SIG-M5 treated with dmso at 0.1 percent for 504 hours (cell line): ENCODE measurements around the gene SMO.
A peak's percentile ranks its signal among the peaks of the same experiment; 100 is the strongest.
"Not testable (repeated sequence)": the region's sequence is repeated elsewhere in the genome, so short reads cannot be mapped to it uniquely, and the experiment has no call there.

Experiments
- DNase-seq: peaks from one replicate; lab custom pipeline; 2025; ENCODE audit not compliant: unreplicated experiment; lab: John Stamatoyannopoulos, UW

Gene SMO

DNA sequence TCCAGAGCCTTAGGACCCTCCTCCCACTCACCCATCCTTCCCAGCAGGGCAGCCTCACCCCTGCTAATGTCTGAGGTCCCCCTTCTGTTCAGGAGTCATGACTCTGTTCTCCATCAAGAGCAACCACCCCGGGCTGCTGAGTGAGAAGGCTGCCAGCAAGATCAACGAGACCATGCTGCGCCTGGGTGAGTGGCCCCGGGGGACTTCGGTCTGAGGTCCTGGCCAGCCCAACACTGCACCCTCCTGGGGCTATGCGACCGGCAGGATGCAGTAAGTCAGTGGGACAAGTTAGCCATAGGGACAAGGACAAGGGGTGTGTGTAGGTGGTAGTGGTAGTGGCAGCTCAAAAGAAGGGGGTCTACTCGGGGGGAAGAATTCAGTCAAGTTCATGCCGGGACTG lies 20.2 kb downstream of the SMO start:
- no peak for DNase-seq

DNA sequence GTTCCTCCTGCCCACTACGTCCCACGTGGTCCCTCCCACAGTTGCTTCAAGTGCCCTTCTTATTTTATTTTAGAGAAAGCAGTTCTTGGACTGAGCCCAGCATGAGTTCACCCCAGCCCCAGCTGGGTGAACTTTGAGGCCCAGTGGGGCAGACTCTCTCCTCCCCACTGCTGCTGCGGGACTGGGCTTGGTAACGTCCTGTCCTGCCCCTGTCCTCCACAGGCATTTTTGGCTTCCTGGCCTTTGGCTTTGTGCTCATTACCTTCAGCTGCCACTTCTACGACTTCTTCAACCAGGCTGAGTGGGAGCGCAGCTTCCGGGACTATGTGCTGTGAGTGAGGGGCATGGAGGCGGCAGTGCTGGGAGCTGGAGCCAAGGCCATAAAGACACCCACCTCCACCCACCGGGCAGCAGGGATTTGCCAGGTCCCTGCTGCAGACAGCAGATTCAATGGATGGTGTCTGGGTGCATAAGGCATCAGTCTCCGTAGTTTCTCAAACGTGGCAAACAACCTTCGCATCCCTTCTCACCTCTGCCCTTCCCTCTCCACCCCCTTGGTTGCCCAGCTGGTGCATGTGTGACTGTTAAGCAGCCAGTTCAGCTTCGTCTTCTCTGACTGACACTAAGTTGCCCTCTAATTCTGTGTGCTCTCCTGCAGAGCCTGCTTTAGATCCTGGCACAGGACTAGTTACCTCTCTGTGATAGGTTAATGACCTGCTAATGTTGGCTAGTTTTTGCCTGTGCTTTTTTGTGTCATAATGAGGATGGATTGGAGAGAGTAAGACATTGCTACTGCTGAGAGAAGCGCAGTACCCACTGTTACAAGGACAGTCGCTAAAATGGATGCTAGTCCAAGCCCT lies 20.9 kb downstream of the SMO start:
- no peak for DNase-seq

DNA sequence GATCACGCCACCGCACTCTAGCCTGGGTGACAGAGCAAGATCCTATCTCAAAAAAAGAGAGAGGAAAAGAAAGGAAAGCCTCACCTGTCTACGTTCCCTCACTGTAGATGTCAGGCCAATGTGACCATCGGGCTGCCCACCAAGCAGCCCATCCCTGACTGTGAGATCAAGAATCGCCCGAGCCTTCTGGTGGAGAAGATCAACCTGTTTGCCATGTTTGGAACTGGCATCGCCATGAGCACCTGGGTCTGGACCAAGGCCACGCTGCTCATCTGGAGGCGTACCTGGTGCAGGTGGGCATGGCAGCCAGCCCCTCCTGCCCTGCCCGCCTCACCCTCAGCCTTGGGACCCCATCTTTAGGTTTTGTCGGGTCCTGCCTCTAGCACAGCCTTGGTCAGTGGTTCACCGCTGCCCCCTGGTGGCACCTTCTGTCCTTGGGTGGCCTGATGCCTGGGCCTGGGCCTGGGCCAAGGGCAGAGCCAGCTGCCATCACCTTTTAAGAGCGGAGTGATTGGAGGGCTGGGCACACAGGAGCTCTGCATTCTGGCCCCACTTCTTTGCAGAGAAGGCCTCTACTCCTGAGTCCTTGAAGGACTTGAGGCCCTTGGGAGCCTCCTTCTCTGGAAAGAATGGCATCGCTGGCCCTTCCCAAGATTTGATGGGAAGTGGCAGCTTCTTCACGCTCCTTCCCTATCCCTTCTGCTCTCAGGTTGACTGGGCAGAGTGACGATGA lies 22.0 kb downstream of the SMO start:
- peak; percentile 31 for DNase-seq

DNA sequence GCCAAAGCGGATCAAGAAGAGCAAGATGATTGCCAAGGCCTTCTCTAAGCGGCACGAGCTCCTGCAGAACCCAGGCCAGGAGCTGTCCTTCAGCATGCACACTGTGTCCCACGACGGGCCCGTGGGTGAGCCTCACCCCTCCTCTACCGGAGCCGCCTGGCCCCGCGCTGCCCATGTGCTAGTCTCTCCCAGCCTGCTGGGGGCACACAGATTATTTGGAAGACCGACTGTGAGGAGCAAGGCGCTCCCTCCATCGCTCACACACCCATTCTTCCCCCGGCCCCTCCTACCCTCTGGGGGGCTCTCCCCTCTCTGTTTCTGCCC lies 22.5 kb downstream of the SMO start:
- no peak for DNase-seq

DNA sequence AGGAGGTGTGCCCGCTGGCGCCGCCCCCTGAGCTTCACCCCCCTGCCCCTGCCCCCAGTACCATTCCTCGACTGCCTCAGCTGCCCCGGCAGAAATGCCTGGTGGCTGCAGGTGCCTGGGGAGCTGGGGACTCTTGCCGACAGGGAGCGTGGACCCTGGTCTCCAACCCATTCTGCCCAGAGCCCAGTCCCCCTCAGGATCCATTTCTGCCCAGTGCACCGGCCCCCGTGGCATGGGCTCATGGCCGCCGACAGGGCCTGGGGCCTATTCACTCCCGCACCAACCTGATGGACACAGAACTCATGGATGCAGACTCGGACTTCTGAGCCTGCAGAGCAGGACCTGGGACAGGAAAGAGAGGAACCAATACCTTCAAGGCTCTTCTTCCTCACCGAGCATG lies 23.7 kb downstream of the SMO start:
- DNase-seq: no peak

DNA sequence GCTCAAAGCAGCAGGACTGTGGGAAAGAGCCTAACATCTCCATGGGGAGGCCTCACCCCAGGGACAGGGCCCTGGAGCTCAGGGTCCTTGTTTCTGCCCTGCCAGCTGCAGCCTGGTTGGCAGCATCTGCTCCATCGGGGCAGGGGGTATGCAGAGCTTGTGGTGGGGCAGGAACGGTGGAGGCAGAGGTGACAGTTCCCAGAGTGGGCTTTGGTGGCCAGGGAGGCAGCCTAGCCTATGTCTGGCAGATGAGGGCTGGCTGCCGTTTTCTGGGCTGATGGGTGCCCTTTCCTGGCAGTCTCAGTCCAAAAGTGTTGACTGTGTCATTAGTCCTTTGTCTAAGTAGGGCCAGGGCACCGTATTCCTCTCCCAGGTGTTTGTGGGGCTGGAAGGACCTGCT lies 24.2 kb downstream of the SMO start:
- DNase-seq: no peak

DNA sequence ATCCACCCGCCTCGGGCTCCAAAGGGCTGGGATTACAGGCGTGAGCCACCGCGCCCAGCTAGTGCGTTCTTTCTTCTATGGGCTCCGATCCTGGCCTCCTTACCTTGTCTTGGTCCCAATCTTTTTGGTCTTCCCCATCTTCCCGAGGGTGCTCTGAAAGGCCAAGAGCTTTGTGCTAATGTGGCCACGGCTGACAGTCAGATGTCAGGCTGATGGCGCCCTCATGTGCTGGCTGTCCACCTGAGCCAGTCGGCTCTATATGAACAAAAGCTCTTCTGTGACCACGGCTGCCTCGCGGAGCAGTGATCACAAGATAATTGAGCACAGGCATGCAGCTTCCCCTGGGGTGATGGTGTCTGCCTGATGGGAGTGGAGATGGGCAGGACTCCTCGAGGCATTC lies 25.4 kb downstream of the SMO start:
- peak; percentile 29 for DNase-seq

DNA sequence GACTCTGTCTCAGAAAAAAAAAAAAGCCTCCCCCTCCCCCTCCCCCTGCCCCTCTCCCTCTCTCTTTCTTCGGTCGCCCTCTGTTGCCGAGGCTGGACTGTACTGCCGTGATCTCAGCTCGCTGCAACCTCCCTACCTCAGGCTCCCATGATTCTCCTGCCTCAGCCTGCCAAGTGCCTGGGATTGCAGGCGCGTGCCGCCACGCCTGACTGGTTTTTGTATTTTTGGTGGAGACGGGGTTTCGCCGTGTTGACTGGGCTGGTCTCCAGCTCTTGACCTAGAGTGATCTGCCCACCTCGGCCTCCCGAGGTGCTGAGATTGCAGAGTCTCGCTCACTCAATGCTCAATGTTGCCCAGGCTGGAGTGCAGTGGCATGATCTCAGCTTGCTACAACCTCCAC lies 27.3 kb downstream of the SMO start:
- DNase-seq: not testable (repeated sequence)

DNA sequence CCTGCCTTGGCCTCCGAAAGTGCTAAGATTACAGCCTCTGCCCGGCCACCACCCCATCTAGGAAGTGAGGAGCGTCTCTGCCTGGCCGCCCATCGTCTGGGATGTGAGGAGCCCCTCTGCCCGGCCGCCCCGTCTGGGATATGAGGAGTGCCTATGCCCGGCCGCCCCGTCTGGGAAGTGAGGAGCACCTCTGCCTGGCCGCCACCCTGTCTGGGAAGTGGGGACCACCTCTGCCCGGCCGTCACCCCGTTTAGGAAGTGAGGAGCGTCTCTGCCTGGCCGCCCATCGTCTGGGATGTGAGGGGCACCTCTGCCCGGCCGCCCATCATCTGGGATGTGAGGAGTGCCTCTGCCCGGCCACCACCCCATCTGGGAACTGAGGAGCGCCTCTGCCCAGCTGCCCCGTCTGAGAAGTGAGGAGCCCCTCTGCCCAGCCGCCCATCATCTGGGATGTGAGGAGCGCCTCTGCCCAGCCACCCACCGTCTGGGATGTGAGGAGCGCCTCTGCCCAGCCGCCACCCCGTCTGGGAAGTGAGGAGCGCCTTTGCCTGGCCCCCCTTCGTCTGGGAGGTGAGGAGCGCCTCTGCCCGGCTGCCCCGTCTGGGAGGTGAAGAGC lies 27.8 kb downstream of the SMO start:
- DNase-seq: not testable (repeated sequence)

DNA sequence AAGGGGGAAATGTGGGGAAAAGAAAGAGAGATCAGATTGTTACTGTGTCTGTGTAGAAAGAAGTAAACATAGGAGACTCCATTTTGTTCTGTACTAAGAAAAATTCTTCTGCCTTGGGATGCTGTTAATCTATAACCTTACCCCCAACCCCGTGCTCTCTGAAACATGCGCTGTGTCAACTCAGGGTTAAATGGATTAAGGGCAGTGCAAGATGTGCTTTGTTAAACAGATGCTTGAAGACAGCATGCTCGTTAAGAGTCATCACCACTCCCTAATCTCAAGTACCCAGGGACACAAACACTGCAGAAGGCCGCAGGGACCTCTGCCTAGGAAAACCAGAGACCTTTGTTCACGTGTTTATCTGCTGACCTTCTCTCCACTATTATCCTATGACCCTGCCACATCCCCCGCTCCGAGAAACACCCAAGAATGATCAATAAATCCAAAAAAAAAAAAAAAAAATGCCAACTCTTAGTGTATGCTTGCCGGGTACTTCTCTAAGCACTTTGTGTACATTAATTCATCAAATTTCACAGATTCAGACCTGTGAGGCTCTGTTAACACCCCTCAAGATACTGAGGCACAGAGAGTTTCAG lies 28.5 kb downstream of the SMO start:
- DNase-seq: not testable (repeated sequence)

DNA sequence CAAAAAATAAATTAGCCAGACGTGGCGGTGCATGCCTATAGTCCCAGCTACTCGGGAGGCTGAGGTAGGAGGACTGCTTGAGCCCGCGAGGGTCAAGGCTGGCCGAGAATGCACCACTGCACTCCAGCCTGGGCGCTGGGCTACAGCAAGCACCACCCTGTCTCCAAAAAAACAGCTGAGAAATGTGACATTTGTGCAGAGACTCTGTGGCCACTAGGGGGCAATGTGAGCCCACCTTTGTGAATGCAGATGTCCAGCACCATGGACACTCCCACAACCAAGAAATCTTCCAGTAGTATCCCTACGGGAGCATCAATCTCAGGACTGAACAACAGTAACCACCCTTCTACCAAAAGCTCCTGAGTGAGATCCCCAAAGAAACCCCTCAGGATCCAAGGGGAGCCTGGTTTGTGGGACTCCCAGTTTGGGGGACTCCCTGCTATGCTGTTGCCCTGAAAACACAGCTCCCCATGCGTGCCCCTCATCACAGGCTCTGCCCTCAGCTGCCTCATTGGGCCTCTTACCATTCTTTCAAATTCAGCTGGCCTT lies 30.2 kb downstream of the SMO start:
- peak; percentile 53 for DNase-seq

DNA sequence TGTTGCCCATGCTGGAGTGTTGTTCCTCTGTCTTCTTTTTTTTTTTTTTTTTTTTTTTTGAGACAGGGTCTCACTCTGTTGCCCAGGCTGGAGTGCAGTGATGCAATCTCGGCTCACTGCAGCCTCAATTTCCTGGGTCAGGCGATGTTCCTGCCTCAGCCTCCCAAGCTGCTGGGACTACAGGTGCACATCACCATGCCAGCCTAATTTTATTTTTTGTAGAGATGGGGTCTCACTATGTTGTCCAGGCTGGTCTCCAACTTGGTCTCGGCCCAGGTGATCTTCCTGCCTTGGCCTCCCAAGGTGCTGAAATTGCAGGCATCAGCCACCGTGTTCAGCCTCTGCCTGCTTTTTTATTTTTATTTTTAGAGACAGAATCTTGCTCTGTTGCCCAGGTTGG lies 30.7 kb downstream of the SMO start:
- DNase-seq: not testable (repeated sequence)

DNA sequence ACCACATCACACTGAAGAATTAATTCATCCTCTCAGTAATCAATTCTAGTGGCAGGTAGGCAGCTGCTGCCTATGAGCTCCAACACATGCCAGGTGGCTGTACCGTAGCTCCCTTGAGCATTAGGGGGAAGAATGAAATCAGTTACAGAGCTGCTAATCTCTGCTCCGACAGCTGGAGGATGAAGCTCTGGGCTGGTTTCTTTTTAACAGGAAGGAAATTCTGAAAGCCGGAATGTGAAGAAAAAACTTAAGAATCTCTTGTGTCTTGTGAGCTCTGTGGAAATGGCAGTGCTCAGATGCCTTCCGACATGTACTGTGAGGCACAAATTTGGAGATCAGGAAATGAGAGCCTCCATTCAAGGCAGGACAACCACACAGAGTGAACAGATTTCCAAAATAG lies 33.6 kb downstream of the SMO start:
- DNase-seq: no peak

DNA sequence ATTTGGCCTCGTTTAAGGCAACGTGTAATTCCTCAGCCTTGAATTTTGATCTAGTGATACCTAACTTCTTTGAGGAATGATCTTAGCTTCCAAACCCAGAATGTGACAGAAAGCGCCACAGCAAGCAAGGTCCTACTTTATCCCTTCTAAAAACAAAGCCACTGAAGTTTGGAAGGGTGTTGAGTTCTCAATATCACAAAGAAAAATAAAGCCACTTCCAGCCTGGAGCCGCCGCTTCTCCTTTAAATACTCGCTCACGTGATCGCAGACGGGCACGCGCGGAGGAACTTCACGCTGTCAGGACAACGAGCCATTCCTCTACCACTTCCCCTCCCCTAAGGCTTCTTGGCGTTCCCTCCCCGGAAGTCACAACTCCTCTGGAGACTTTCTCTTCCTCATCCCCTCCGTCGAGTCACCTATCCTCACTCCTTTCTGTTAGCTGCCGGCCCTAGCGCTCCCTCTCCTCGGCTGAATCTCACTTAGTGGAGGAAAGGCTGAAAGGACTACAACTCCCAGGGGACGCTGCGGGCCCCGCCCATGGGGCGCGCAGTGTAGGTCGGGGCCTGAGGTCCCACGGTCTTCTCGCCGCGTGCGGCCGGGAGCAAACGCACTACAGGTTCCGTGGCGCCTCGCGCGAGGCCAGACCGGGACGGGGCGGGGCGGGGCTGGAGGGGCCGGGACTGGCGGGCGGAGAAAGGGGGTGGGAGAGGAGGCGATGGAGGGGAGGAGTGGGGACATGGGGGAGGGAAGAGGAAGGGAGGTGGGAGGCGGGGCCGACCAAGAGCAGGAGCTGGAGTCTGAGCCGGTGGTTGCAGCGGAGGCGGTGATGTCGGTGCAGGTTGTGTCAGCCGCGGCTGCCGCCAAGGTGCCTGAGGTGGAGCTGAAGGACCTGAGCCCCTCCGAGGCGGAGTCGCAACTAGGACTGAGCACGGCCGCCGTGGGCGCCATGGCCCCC lies 36.1 kb downstream of the SMO start, which contains the start of gene AHCYL2:
Gene AHCYL2, plus strand, starts transcription at position 780 of the 955 bp plus-strand sequence.
- peak; percentile 99 for DNase-seq

DNA sequence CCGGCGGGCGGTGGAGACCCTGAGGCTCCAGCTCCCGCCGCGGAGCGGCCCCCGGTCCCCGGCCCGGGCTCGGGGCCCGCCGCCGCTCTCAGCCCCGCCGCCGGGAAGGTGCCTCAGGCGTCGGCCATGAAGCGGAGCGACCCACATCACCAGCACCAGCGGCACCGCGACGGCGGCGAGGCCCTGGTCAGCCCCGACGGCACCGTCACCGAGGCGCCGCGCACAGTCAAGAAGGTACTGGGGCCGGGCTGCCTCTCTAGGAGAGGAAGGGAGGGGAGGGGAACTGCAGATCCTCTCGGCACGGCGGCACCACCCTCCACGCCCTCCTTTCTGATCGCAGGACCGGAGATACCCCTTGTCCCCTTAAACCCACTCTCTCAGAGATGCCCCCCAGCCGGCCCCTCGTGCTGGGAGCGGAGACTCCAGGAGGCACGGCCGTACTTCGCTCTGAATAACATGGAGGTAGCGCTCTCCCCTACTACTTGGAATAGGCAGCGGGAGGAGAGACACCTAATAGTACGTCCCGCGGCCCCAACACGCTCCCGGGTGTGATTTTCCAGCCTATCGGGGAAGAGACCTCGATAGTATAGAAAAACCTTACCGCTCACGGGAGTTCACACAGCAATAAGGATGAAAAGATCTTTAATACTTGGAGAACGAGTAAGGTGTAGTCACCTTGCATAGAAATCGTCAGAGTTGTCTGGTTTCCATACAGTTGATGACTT lies 36.9 kb downstream of the SMO start:
- peak; percentile 53 for DNase-seq

DNA sequence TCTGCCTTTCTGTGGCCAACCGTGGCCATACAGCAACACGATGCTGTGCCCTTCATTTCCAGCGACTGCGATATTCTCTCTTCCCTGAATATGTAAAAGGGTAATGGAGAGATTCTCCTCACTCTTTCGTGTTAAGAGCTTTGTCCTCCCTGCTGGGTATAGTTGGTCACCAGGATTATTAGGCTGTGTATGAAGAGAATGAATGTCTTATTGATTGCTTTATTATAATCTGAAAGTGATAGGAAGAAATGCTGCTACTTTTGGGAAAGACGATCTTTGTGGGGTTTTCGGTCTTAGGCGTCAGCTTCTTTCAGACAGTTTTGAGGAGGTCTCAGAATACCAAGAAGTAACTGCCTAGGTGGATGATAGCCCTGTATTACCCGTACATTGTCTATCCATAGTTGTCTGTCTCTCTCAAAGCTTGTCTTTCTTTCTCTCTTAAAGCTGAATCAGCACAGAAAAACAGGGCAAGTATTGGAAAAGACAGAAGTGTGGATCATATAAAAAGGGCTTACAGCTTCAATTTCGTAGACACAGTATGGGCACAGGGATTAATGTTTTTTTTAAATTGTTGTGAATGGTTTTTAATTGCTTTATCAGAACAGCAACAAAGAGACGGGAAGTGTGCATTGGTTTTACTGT lies 37.6 kb downstream of the SMO start:
- no peak for DNase-seq

DNA sequence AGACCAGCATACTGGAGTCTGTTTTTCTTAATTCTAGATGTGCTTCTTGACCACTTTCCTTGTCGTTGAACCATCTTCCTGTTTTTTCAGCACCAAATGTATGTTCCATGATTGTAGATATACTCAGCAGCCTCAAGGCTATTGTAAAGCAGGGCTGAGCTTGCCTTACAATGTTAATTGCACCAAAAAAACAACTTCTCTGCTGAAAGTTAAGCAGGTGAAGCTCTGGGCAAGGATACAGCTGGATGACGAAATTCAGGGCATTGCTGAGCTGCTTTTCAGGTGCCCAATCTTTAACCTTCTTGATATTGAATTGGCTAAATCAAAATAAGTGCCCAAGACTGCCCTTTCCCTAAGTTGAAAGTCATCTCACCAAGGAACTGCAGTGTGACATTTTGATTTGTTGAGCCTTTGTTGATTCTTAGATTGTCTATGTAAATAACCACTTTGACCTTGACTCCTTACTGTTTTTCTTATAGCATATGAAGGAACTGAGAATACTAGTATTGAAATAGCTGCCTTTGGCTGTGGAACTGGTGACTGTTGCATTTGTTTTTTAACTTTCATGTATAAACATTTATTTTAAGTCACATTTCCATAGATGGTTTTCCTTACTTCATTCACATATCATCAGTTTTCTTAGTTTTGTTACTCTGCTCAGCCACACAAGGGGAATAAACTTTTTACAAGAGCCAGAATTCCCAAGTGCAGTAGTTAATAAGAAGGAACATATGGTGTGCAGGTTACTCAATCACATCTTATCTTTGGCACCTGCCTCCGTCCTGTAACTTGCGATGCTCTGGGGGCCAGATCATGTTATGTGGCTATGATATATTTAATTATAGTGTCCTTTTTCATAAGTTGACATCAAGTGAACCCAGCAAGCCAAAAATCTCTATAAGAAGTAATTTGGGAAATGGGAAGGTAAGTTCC lies 39.5 kb downstream of the SMO start:
- no peak for DNase-seq

DNA sequence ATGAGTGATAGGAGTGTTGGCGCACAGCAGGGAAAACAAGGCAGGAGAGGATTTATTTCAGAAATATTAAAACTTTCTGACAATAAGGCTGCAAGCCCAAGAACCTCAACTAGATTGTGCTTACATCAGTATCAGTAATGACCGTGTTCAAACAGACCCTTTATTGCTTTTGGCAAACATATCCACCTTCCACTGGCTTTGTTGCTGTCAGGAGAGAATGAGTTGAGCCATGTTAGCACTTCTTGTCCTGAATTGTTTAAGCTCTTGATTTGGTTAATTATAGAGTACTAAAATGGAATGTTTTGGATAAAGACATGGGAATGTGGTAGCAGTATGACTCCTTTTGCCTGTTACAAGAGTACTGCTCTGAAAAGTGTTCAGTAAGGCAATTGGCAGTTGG lies 40.2 kb downstream of the SMO start:
- no peak for DNase-seq
